ENCODE data around the gene PRRG2.

The PRRG2 gene

DNA sequence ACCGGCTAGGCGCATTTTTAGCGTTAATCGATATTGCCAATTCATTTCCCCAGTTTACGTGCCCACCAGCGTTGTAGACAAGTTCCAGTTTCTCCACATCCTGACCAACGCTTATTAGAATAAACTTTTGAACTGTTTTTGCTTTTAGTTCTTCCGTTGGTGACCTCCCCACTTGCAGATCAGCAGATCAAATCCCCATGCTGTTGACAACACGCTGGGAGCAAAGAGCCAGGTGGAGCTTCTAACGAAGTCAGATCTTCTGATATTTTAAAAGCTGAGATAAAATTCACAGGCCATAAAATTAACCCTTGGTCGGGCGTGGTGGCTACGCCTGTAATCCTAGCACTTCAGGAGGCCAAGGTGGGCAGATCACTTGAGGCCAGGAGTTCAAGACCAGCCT lies 32.1 kb upstream of the PRRG2 start:
- H3K4me3 ChIP-seq (ENCODE audit: control insufficient read depth in 1 of 7, extremely low read depth in 1 of 7, insufficient read depth in 4 of 7, low read depth in 2 of 7, low read length in 6 of 7): peak overlapping the region in 1 of 7 experiments; percentile 16
- H3K27ac ChIP-seq (ENCODE audit: insufficient read depth in 1 of 2, low read depth in 1 of 2, low read length in 2 of 2, poor library complexity in 1 of 2, severe bottlenecking in 2 of 2): no peak overlapping the region
- peaks cover 0 to 8% (median 4%) of the 10 kb centered on the region in 4 experiments for H3K4me1 ChIP-seq (ENCODE audit: control extremely low read depth in 1 of 4, control insufficient read depth in 4 of 4, insufficient read depth in 4 of 4, low read length in 3 of 4)
- no peaks in the 10 kb centered on the region for H3K36me3 ChIP-seq (ENCODE audit: control insufficient read depth in 4 of 4, insufficient read depth in 4 of 4, low read length in 3 of 4)
- no peaks in the 10 kb centered on the region for H3K27me3 ChIP-seq (replicated peaks in 2 of 5; ENCODE audit: control insufficient read depth in 4 of 5, insufficient read depth in 5 of 5, low read length in 4 of 5)
- no peak for DNase-seq
- ChIA-PET CTCF (interaction anchor here (1.0 to 9.5 kb wide), 8 partner anchors 13 to 75 kb away, joined by 3 to 69 read pairs (median 5); partner anchors contain the start of gene FLT3LG), POLR2A (no interaction called here)
- 27% methylated on average over 13 of the region's 13 CpGs for WGBS (ENCODE audit: insufficient coverage)
- no peaks in the 10 kb centered on the region for H3K9me3 ChIP-seq (ENCODE audit: control extremely low read depth in 1 of 5, control insufficient read depth in 4 of 5, insufficient read depth in 2 of 5, low read depth in 1 of 5, low read length in 4 of 5)

DNA sequence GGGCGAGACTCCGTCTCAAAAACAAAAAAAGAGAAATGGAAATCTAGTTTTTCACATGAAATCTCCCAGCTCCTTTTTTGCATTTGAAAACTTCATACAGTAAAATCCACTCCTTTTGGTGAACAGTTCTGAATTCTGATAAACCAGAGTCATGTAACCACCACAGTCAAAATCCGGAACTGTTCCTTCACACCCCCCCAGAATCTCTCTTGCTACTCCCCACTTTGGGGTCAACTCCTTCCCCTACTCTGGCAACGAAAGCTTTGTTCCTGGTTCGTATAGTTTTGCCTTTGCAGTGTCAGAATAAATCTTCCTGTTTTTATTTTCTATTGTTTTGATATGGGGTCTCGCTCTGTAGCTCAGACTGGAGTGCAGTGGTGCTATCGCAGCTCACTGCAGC lies 29.6 kb upstream of the PRRG2 start:
- WGBS (ENCODE audit: insufficient coverage): 95% methylated on average over 3 of the region's 7 CpGs
- H3K27me3 ChIP-seq (replicated peaks in 2 of 5; ENCODE audit: control insufficient read depth in 4 of 5, insufficient read depth in 5 of 5, low read length in 4 of 5): no peaks in the 10 kb centered on the region
- POLR2A ChIA-PET: no interaction called here
- H3K9me3 ChIP-seq (ENCODE audit: control extremely low read depth in 1 of 5, control insufficient read depth in 4 of 5, insufficient read depth in 2 of 5, low read depth in 1 of 5, low read length in 4 of 5): no peaks in the 10 kb centered on the region
- DNase-seq: no peak
- no peak overlapping the region for H3K4me3 ChIP-seq (ENCODE audit: control insufficient read depth in 1 of 7, extremely low read depth in 1 of 7, insufficient read depth in 4 of 7, low read depth in 2 of 7, low read length in 6 of 7)
- H3K36me3 ChIP-seq (ENCODE audit: control insufficient read depth in 4 of 4, insufficient read depth in 4 of 4, low read length in 3 of 4): peaks cover 0 to 15% (median 5%) of the 10 kb centered on the region in 4 experiments
- CTCF ChIA-PET: interaction anchor here (1.2 to 9.5 kb wide), 4 partner anchors 13 to 28 kb away, joined by 3 to 69 read pairs (median 4); no protein-coding TSS in a partner anchor
- no peak overlapping the region for H3K27ac ChIP-seq (ENCODE audit: insufficient read depth in 1 of 2, low read depth in 1 of 2, low read length in 2 of 2, poor library complexity in 1 of 2, severe bottlenecking in 2 of 2)
- H3K4me1 ChIP-seq (ENCODE audit: control extremely low read depth in 1 of 4, control insufficient read depth in 4 of 4, insufficient read depth in 4 of 4, low read length in 3 of 4): peaks cover 0 to 14% (median 11%) of the 10 kb centered on the region in 4 experiments

DNA sequence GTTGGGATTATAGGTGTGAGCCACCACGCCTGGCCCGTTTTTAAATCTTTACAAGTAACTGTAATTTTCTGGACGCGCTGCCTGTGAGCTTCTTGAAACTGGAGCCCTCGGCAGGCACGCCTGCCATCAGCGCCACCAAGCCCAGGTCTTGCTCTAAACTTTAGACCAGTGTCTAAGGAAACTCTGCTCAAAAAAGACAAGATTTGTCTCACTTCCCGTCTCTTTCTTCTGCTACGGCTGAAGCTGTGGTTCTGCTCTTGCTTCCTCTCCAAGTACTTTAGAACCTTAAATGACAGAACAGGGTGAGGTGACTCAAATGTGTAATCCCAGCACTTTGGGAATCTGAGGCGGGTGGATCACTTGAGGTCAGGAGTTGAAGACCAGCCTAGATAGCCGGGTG lies 28.4 kb upstream of the PRRG2 start:
- no peak for DNase-seq
- peaks cover 7 to 27% (median 15%) of the 10 kb centered on the region in 4 experiments for H3K36me3 ChIP-seq (ENCODE audit: control insufficient read depth in 4 of 4, insufficient read depth in 4 of 4, low read length in 3 of 4)
- H3K4me1 ChIP-seq (ENCODE audit: control extremely low read depth in 1 of 4, control insufficient read depth in 4 of 4, insufficient read depth in 4 of 4, low read length in 3 of 4): peaks cover 0 to 14% (median 10%) of the 10 kb centered on the region in 4 experiments
- no peak overlapping the region for H3K4me3 ChIP-seq (ENCODE audit: control insufficient read depth in 1 of 7, extremely low read depth in 1 of 7, insufficient read depth in 4 of 7, low read depth in 2 of 7, low read length in 6 of 7)
- POLR2A ChIA-PET: no interaction called here
- H3K27ac ChIP-seq (ENCODE audit: insufficient read depth in 1 of 2, low read depth in 1 of 2, low read length in 2 of 2, poor library complexity in 1 of 2, severe bottlenecking in 2 of 2): no peak overlapping the region
- H3K9me3 ChIP-seq (ENCODE audit: control extremely low read depth in 1 of 5, control insufficient read depth in 4 of 5, insufficient read depth in 2 of 5, low read depth in 1 of 5, low read length in 4 of 5): no peaks in the 10 kb centered on the region
- 95% methylated on average over 10 of the region's 11 CpGs for WGBS (ENCODE audit: insufficient coverage)
- H3K27me3 ChIP-seq (replicated peaks in 2 of 5; ENCODE audit: control insufficient read depth in 4 of 5, insufficient read depth in 5 of 5, low read length in 4 of 5): no peaks in the 10 kb centered on the region
- CTCF ChIA-PET: interaction anchor here (1.5 to 9.5 kb wide), 3 partner anchors 10 to 27 kb away, joined by 4 to 69 read pairs (median 6); no protein-coding TSS in a partner anchor

GRCh38 chr19:49553451-49554271 lies 27.5 kb upstream of the PRRG2 start:
- H3K36me3 ChIP-seq (ENCODE audit: control insufficient read depth in 4 of 4, insufficient read depth in 4 of 4, low read length in 3 of 4): peaks cover 8 to 34% (median 20%) of the 10 kb centered on the region in 4 experiments
- 100% methylated on average over 6 of the region's 10 CpGs for WGBS (ENCODE audit: insufficient coverage)
- ChIA-PET POLR2A (no interaction called here), CTCF (interaction anchor here (1.5 to 9.5 kb wide), 3 partner anchors 11 to 26 kb away, joined by 4 to 69 read pairs (median 6); no protein-coding TSS in a partner anchor)
- H3K4me3 ChIP-seq (ENCODE audit: control insufficient read depth in 1 of 7, extremely low read depth in 1 of 7, insufficient read depth in 4 of 7, low read depth in 2 of 7, low read length in 6 of 7): no peak overlapping the region
- DNase-seq: no peak
- H3K9me3 ChIP-seq (ENCODE audit: control extremely low read depth in 1 of 5, control insufficient read depth in 4 of 5, insufficient read depth in 2 of 5, low read depth in 1 of 5, low read length in 4 of 5): no peaks in the 10 kb centered on the region
- no peak overlapping the region for H3K27ac ChIP-seq (ENCODE audit: insufficient read depth in 1 of 2, low read depth in 1 of 2, low read length in 2 of 2, poor library complexity in 1 of 2, severe bottlenecking in 2 of 2)
- peaks cover 0 to 14% (median 10%) of the 10 kb centered on the region in 4 experiments for H3K4me1 ChIP-seq (ENCODE audit: control extremely low read depth in 1 of 4, control insufficient read depth in 4 of 4, insufficient read depth in 4 of 4, low read length in 3 of 4)
- no peaks in the 10 kb centered on the region for H3K27me3 ChIP-seq (replicated peaks in 2 of 5; ENCODE audit: control insufficient read depth in 4 of 5, insufficient read depth in 5 of 5, low read length in 4 of 5)

GRCh38 chr19:49554701-49555181 lies 26.4 kb upstream of the PRRG2 start:
- Histone ChIP-seq H3K4me1 (ENCODE audit: control extremely low read depth in 1 of 4, control insufficient read depth in 4 of 4, insufficient read depth in 4 of 4, low read length in 3 of 4) (peaks cover 0 to 14% (median 8%) of the 10 kb centered on the region in 4 experiments), H3K36me3 (ENCODE audit: control insufficient read depth in 4 of 4, insufficient read depth in 4 of 4, low read length in 3 of 4) (peaks cover 12 to 45% (median 27%) of the 10 kb centered on the region in 4 experiments), H3K27ac (ENCODE audit: insufficient read depth in 1 of 2, low read depth in 1 of 2, low read length in 2 of 2, poor library complexity in 1 of 2, severe bottlenecking in 2 of 2) (no peak overlapping the region), H3K4me3 (ENCODE audit: control insufficient read depth in 1 of 7, extremely low read depth in 1 of 7, insufficient read depth in 4 of 7, low read depth in 2 of 7, low read length in 6 of 7) (no peak overlapping the region), H3K27me3 (replicated peaks in 2 of 5; ENCODE audit: control insufficient read depth in 4 of 5, insufficient read depth in 5 of 5, low read length in 4 of 5) (no peaks in the 10 kb centered on the region), H3K9me3 (ENCODE audit: control extremely low read depth in 1 of 5, control insufficient read depth in 4 of 5, insufficient read depth in 2 of 5, low read depth in 1 of 5, low read length in 4 of 5) (no peaks in the 10 kb centered on the region)
- CTCF ChIA-PET: interaction anchor here (9.5 kb wide), 1 partner anchor 15 kb away, joined by 69 read pairs; no protein-coding TSS in a partner anchor
- POLR2A ChIA-PET: interaction anchor here (0.7 kb wide), 1 partner anchor 39 kb away, joined by 4 read pairs; no protein-coding TSS in a partner anchor
- peak in 1 of 3 donors; percentile 26 for DNase-seq
- 43% methylated on average over 15 of the region's 17 CpGs for WGBS (ENCODE audit: insufficient coverage)

DNA sequence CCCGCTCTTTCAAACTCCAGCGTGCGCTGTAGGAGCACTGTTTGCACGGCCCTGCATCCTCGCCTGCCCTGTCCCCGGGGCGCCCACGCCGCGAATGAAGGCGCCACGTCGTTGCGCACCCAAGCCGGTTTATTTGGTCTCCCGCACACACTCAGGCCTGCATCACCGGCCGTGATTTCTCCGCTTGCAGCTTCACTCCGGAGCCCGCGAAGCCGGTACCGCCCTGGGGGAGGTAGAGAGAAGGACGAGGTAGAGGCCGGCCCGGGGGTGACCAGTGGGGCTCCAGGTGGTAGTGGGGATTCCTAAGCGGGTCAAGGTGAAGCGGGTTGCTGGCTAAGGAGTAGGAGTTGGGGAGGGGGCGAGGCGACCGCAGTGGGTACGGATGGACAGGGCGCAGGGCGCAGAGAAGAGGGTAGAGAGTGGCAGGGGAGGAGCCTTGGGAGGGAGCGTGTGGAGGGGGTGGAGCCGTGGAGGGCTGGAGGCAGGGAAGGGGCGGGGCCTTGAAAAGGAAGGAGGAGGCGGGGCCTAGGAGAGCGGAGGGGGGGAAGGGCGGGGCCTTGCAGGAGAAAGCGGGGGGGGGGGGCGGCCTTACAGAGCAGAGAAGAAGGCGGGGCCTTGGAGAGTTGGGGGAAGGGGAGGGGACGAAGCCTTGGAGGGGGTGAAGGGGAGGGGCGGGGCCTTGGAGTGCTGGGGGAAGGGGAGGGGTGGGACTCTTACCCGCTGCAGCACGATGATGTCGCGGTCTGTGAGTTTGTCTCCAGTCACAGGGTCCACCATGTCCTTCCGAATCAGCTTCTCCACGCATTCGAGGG lies 25.3 kb upstream of the PRRG2 start:
- H3K4me3 ChIP-seq (ENCODE audit: control insufficient read depth in 1 of 7, extremely low read depth in 1 of 7, insufficient read depth in 4 of 7, low read depth in 2 of 7, low read length in 6 of 7): no peak overlapping the region
- no peaks in the 10 kb centered on the region for H3K27me3 ChIP-seq (replicated peaks in 2 of 5; ENCODE audit: control insufficient read depth in 4 of 5, insufficient read depth in 5 of 5, low read length in 4 of 5)
- DNase-seq: peak; percentile 70 to 80 (median 72)
- 94% methylated on average over 30 of the region's 53 CpGs for WGBS (ENCODE audit: insufficient coverage)
- peaks cover 15 to 48% (median 28%) of the 10 kb centered on the region in 4 experiments for H3K36me3 ChIP-seq (ENCODE audit: control insufficient read depth in 4 of 4, insufficient read depth in 4 of 4, low read length in 3 of 4)
- peaks cover 0 to 24% (median 18%) of the 10 kb centered on the region in 4 experiments for H3K4me1 ChIP-seq (ENCODE audit: control extremely low read depth in 1 of 4, control insufficient read depth in 4 of 4, insufficient read depth in 4 of 4, low read length in 3 of 4)
- no peaks in the 10 kb centered on the region for H3K9me3 ChIP-seq (ENCODE audit: control extremely low read depth in 1 of 5, control insufficient read depth in 4 of 5, insufficient read depth in 2 of 5, low read depth in 1 of 5, low read length in 4 of 5)
- CTCF ChIA-PET: interaction anchor here (1.2 to 3.9 kb wide), 2 partner anchors 9 to 34 kb away, joined by 3 to 23 read pairs; no protein-coding TSS in a partner anchor
- POLR2A ChIA-PET: no interaction called here
- no peak overlapping the region for H3K27ac ChIP-seq (ENCODE audit: insufficient read depth in 1 of 2, low read depth in 1 of 2, low read length in 2 of 2, poor library complexity in 1 of 2, severe bottlenecking in 2 of 2)

Data from common myeloid progenitor, CD34-positive (primary cell).